ENCODE measurements around the gene DRAM2.

The DRAM2 gene

DNA sequence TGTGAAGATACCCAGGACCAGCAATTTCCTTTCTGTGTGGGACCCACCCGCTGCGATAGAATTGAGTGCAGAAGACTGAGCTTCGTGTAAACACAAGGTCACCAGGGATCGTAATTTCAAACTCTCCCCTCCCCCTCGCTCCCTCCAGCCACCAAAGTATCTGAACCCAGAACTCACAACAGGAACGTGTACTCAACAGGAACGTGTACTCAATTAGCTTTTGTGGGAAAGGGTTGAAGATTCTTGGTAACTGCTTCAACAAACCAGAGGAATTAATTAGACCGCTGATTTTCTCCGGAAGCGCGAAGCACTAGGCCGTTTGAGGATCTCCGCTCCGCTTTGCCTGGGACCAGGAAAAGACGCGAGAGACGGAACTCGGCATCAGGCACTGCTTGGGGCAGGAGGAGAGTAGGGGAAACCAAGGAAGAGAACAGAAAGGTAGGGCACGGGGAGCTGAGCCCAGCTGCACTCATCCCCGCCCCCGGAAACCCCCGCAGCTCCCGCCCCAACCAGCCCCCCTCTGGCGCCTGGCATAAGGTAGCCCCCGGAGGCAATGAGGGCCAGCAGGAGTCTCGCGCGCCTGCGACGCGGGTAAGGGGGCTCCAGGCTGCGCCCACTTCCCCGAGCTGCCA is 453 bp downstream of the DRAM2 start (continued):
- TF ChIP-seq KLF8 (tag by site-specific recombination; IDR thresholded peaks at IDR 0.05) (no peak), SP2 (tag by site-specific recombination; IDR thresholded peaks at IDR 0.05) (peak; percentile 36), ZNF660 (tag by site-specific recombination; IDR thresholded peaks at IDR 0.05) (no peak), HOXA7 (CRISPR knock-in tag; IDR thresholded peaks at IDR 0.05; ENCODE audit: borderline replicate concordance) (no peak), REPIN1 (tag by site-specific recombination; IDR thresholded peaks at IDR 0.05; ENCODE audit: low read depth) (0 out of 2 replicates have a peak, but pooled peaks have one; percentile 14), ZNF596 (tag by site-specific recombination; IDR thresholded peaks at IDR 0.05) (0 out of 2 replicates have a peak, but pooled peaks have one; percentile 30), ZNF335 (tag by site-specific recombination; conservative IDR thresholded peaks at IDR 0.05) (peak; percentile 98), ZNF707 (tag by site-specific recombination; IDR thresholded peaks at IDR 0.05) (no peak), ZNF239 (tag by site-specific recombination; IDR thresholded peaks at IDR 0.05) (no peak), ZNF610 (tag by site-specific recombination; IDR thresholded peaks at IDR 0.05; ENCODE audit: borderline replicate concordance) (0 out of 2 replicates have a peak, but pooled peaks have one; percentile 19), ZFP69B (tag by site-specific recombination; IDR thresholded peaks at IDR 0.05) (peak; percentile 98), ZNF274 (IDR thresholded peaks at IDR 0.05; ENCODE audit: low read length) (no peak), ZNF274 (tag by site-specific recombination; IDR thresholded peaks at IDR 0.05; ENCODE audit: borderline replicate concordance) (no peak)
- TF ChIP-seq, protein P1, sequence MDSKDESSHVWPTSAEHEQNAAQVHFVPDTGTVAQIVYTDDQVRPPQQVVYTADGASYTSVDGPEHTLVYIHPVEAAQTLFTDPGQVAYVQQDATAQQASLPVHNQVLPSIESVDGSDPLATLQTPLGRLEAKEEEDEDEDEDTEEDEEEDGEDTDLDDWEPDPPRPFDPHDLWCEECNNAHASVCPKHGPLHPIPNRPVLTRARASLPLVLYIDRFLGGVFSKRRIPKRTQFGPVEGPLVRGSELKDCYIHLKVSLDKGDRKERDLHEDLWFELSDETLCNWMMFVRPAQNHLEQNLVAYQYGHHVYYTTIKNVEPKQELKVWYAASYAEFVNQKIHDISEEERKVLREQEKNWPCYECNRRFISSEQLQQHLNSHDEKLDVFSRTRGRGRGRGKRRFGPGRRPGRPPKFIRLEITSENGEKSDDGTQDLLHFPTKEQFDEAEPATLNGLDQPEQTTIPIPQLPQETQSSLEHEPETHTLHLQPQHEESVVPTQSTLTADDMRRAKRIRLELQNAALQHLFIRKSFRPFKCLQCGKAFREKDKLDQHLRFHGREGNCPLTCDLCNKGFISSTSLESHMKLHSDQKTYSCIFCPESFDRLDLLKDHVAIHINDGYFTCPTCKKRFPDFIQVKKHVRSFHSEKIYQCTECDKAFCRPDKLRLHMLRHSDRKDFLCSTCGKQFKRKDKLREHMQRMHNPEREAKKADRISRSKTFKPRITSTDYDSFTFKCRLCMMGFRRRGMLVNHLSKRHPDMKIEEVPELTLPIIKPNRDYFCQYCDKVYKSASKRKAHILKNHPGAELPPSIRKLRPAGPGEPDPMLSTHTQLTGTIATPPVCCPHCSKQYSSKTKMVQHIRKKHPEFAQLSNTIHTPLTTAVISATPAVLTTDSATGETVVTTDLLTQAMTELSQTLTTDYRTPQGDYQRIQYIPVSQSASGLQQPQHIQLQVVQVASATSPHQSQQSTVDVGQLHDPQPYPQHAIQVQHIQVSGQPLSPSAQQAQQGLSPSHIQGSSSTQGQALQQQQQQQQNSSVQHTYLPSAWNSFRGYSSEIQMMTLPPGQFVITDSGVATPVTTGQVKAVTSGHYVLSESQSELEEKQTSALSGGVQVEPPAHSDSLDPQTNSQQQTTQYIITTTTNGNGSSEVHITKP (tag by site-specific recombination; IDR thresholded peaks at IDR 0.05): peak; percentile 81
- TF ChIP-seq, protein P2, sequence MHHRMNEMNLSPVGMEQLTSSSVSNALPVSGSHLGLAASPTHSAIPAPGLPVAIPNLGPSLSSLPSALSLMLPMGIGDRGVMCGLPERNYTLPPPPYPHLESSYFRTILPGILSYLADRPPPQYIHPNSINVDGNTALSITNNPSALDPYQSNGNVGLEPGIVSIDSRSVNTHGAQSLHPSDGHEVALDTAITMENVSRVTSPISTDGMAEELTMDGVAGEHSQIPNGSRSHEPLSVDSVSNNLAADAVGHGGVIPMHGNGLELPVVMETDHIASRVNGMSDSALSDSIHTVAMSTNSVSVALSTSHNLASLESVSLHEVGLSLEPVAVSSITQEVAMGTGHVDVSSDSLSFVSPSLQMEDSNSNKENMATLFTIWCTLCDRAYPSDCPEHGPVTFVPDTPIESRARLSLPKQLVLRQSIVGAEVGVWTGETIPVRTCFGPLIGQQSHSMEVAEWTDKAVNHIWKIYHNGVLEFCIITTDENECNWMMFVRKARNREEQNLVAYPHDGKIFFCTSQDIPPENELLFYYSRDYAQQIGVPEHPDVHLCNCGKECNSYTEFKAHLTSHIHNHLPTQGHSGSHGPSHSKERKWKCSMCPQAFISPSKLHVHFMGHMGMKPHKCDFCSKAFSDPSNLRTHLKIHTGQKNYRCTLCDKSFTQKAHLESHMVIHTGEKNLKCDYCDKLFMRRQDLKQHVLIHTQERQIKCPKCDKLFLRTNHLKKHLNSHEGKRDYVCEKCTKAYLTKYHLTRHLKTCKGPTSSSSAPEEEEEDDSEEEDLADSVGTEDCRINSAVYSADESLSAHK (tag by site-specific recombination; IDR thresholded peaks at IDR 0.05): no peak
- TF ChIP-seq, protein P3, sequence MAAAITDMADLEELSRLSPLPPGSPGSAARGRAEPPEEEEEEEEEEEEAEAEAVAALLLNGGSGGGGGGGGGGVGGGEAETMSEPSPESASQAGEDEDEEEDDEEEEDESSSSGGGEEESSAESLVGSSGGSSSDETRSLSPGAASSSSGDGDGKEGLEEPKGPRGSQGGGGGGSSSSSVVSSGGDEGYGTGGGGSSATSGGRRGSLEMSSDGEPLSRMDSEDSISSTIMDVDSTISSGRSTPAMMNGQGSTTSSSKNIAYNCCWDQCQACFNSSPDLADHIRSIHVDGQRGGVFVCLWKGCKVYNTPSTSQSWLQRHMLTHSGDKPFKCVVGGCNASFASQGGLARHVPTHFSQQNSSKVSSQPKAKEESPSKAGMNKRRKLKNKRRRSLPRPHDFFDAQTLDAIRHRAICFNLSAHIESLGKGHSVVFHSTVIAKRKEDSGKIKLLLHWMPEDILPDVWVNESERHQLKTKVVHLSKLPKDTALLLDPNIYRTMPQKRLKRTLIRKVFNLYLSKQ (tag by site-specific recombination; IDR thresholded peaks at IDR 0.05; ENCODE audit: borderline replicate concordance): no peak

DNA sequence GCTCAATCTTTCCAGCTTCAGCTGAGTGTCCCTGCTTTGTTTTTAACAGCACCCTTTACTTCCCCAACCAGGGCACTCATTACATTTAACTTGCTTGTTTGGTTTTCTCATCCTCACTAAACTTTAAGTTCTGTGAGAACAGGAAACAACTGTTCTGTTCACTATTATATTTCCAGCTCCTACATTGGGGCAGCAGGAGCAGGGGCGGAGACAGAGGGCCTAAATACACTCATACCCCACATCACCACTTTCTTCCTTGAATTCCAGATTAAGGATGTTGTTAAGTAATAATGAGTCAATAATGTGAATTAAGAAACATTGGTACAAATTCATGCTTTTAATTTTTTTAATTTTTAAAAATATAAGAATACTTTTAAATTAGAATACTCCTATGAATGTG is 6.0 kb downstream of the DRAM2 start:
- no peak overlapping the region for H3K4me3 ChIP-seq (ENCODE audit: low read depth, low read length)
- POLR2A ChIA-PET: no interaction called here
- peaks cover 7 to 55% of the 10 kb centered on the region in 2 experiments; a peak in 2 of 3 replicates for H3K36me3 ChIP-seq (ENCODE audit: control insufficient read depth in 2 of 2, insufficient read depth in 1 of 2, low read length in 2 of 2)
- peaks cover 2% of the 10 kb centered on the region; the same call in 1 of the 2 replicates for H3K4me1 ChIP-seq (ENCODE audit: control insufficient read depth, insufficient read depth, low read length)
- no peaks in the 10 kb centered on the region for H3K9me3 ChIP-seq (ENCODE audit: control insufficient read depth, insufficient read depth, low read depth, low read length)
- CTCF ChIA-PET: no interaction called here
- H3K27ac ChIP-seq (ENCODE audit: extremely low read depth, low read depth, low read length): no peak overlapping the region
- TF ChIP-seq, protein P4, sequence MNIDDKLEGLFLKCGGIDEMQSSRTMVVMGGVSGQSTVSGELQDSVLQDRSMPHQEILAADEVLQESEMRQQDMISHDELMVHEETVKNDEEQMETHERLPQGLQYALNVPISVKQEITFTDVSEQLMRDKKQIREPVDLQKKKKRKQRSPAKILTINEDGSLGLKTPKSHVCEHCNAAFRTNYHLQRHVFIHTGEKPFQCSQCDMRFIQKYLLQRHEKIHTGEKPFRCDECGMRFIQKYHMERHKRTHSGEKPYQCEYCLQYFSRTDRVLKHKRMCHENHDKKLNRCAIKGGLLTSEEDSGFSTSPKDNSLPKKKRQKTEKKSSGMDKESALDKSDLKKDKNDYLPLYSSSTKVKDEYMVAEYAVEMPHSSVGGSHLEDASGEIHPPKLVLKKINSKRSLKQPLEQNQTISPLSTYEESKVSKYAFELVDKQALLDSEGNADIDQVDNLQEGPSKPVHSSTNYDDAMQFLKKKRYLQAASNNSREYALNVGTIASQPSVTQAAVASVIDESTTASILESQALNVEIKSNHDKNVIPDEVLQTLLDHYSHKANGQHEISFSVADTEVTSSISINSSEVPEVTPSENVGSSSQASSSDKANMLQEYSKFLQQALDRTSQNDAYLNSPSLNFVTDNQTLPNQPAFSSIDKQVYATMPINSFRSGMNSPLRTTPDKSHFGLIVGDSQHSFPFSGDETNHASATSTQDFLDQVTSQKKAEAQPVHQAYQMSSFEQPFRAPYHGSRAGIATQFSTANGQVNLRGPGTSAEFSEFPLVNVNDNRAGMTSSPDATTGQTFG (tag by site-specific recombination; IDR thresholded peaks at IDR 0.05; ENCODE audit: borderline replicate concordance): no peak
- TF ChIP-seq SP7 (tag by site-specific recombination; IDR thresholded peaks at IDR 0.05) (no peak), ZSCAN30 (tag by site-specific recombination; IDR thresholded peaks at IDR 0.05) (no peak), ZNF623 (tag by site-specific recombination; IDR thresholded peaks at IDR 0.05) (no peak), ZNF121 (tag by site-specific recombination; IDR thresholded peaks at IDR 0.05) (no peak), ZNF394 (tag by site-specific recombination; IDR thresholded peaks at IDR 0.05; ENCODE audit: borderline replicate concordance) (no peak), ZNF629 (tag by site-specific recombination; IDR thresholded peaks at IDR 0.05) (no peak), ZNF19 (tag by site-specific recombination; IDR thresholded peaks at IDR 0.05; ENCODE audit: low read depth) (no peak), ZNF843 (tag by site-specific recombination; IDR thresholded peaks at IDR 0.05) (no peak), ZNF473 (tag by site-specific recombination; IDR thresholded peaks at IDR 0.05) (no peak), BCL11B (tag by site-specific recombination; IDR thresholded peaks at IDR 0.05; ENCODE audit: low read depth) (no peak), ZNF24 (tag by site-specific recombination; IDR thresholded peaks at IDR 0.05) (no peak), ZNF544 (tag by site-specific recombination; IDR thresholded peaks at IDR 0.05) (no peak)

All from HEK293 (cell line).